ENCODE data around the gene USH2A.

DNA sequence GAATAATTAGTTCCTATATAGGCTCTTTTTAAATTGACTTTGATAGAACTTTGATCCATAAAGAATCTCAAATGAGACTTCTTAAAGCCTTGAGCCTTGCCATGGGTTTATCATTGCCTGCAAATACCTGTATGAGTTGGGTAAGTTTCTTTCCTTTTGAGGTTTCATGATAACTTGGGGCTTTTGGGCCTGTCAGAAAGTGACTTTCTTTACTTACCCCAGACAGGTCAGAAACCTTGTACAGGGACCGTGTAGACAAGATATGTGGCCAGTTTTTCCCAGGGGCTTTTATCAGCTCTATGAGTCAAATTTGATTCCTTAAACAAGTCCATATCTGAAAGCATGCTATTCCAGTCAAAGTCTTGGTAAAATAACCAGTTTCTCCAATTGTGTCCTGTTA lies 838.9 kb downstream of the USH2A start:
- TF ChIP-seq CTCF (IDR thresholded peaks at IDR 0.05) (no peak), POLR2A (IDR thresholded peaks at IDR 0.05) (no peak), POLR2AphosphoS5 (IDR thresholded peaks at IDR 0.05) (no peak)

Data from prostate gland (tissue), 2 donors.